PFSK-1 (cell line): Measurements from ENCODE around the gene TMBIM4.

Experiments
- POLR2AphosphoS5 ChIP-seq: IDR thresholded peaks from 2 replicates; pipeline ENCODE4 v1.6.1; 2012; ENCODE audit warnings: low read depth, mild to moderate bottlenecking, control low read depth, low read length, moderate library complexity
- SIN3A ChIP-seq: IDR thresholded peaks from 2 replicates; pipeline ENCODE4 v1.6.1; 2012; ENCODE audit warnings: mild to moderate bottlenecking, low read length, moderate library complexity, borderline replicate concordance; ENCODE audit not compliant: insufficient read depth
- TAF1 ChIP-seq: IDR thresholded peaks from 2 replicates; pipeline ENCODE4 v1.6.1; 2012; ENCODE audit warnings: low read length, control low read depth, borderline replicate concordance; ENCODE audit not compliant: insufficient read depth

- TF ChIP-seq SIN3A, result no peak
- TF ChIP-seq TAF1, result no peak
- TF ChIP-seq POLR2AphosphoS5, result no peak
Observed at GRCh38 chr12:66085998-66086397, 83.8 kb downstream of the TMBIM4 start.
